ENCODE data around the gene CCND3.

DNA sequence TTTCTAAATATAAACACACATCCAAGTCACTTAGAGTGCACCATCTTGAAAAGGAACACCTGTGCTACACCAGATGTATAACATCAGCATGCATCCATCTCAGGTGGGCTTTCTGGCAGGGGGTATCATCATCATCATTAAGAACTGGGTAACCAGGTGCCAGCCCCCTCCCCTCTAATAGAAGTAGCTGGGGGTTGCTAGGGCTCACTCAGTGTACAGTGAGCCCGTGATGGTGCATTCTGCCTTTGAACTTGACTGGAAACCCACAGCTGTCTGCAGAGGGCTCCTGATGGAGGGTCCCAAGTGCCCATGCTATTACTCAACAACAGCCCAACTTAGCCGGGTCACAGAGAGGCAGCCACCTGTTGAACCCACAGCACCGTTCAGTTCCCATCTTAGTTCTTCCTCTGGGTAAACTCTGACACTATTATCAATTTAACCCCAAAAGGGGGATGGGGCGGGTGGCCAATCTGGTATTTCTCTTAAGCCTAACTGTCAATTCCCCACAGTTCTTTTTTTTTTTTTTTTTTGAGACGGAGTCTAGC, 32.7 kb upstream of the CCND3 start:
- TF ChIP-seq, protein P1, sequence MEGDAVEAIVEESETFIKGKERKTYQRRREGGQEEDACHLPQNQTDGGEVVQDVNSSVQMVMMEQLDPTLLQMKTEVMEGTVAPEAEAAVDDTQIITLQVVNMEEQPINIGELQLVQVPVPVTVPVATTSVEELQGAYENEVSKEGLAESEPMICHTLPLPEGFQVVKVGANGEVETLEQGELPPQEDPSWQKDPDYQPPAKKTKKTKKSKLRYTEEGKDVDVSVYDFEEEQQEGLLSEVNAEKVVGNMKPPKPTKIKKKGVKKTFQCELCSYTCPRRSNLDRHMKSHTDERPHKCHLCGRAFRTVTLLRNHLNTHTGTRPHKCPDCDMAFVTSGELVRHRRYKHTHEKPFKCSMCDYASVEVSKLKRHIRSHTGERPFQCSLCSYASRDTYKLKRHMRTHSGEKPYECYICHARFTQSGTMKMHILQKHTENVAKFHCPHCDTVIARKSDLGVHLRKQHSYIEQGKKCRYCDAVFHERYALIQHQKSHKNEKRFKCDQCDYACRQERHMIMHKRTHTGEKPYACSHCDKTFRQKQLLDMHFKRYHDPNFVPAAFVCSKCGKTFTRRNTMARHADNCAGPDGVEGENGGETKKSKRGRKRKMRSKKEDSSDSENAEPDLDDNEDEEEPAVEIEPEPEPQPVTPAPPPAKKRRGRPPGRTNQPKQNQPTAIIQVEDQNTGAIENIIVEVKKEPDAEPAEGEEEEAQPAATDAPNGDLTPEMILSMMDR (conservative IDR thresholded peaks at IDR 0.05; ENCODE audit: low read length), result no peak
- no peak for TF ChIP-seq EZH2phosphoT487 (IDR thresholded peaks at IDR 0.05; ENCODE audit: borderline replicate concordance, low read depth, low read length)

All from OCI-LY7 (cell line).